Kidney (tissue), 14 donors: ENCODE measurements around the gene POLR3E. TPM values are rescaled to one million over a fixed set of nuclear protein-coding genes. Genes with fewer than 3 reads are reported as not detected.

Experiments
- DNase-seq, 5 donors: peaks; one replicate each; pipeline ENCODE4 v3.0.0-alpha.2; 2013 to 2020
- FAIRE-seq: peaks from 2 replicates; lab custom pipeline; 2012; peaks lifted over from hg19 to GRCh38; lab: Jason Lieb, UNC
- H3K27ac ChIP-seq, 2 donors: one replicate each; pipeline ENCODE4 v1.7.0; 2013; ENCODE audit warnings: low read depth in 2 of 2, low read length in 2 of 2, inconsistent platforms in 1 of 2
- H3K27me3 ChIP-seq: one replicate; pipeline ENCODE4 v1.7.1; 2013; ENCODE audit warnings: low read length, inconsistent platforms; ENCODE audit not compliant: control insufficient read depth, insufficient read depth
- H3K36me3 ChIP-seq, 3 donors: one replicate each; pipeline versions ENCODE4 v1.7.0 to v1.7.1; 2013; ENCODE audit warnings: low read length in 3 of 3, control low read depth in 1 of 3, inconsistent platforms in 1 of 3; ENCODE audit not compliant: insufficient read depth in 3 of 3, control insufficient read depth in 2 of 3
- H3K4me1 ChIP-seq, 3 donors: one replicate each; pipeline versions ENCODE4 v1.7.0 to v1.7.1; 2013; ENCODE audit warnings: low read length in 3 of 3, inconsistent platforms in 1 of 3, low read depth in 1 of 3; ENCODE audit not compliant: control insufficient read depth in 2 of 3, insufficient read depth in 2 of 3
- H3K4me3 ChIP-seq, 3 donors: one replicate each; pipeline versions ENCODE4 v1.7.0 to v1.8.1; 2013; ENCODE audit warnings: low read length in 3 of 3, control low read depth in 1 of 3, inconsistent platforms in 1 of 3
- H3K9ac ChIP-seq, 3 donors: one replicate each; pipeline versions ENCODE4 v1.7.0 to v1.7.1; 2013; ENCODE audit warnings: low read length in 3 of 3, control low read depth in 1 of 3, inconsistent platforms in 1 of 3
- H3K9me3 ChIP-seq, 3 donors: one replicate each; pipeline versions ENCODE4 v1.7.0 to v1.7.1; 2013; ENCODE audit warnings: low read length in 3 of 3, control low read depth in 1 of 3, inconsistent platforms in 1 of 3; ENCODE audit not compliant: control insufficient read depth in 2 of 3, insufficient read depth in 1 of 3
- intact Hi-C: fragments of 100-400 bp; cut with DNase I; formaldehyde crosslinking; loops from one replicate; pipeline ENCODE4 v1.11.1; 2022
- polyA plus RNA-seq: library from polyadenylated mRNA; stranded (reverse); fragments of 350-450 nt; fragmentation: Illumina TruSeq; extraction: RNeasy Lipid Tissue Mini Kit (QIAGEN cat#74804); gene quantifications from one replicate; pipeline ENCODE4 v1.2.3, GENCODE V29; 2014; ENCODE audit warnings: low read depth, low replicate concordance; ENCODE audit not compliant: insufficient read depth
- total RNA-seq: library from RNA; stranded (reverse); fragmentation: NEBNext Ultra II Directional; extraction: Animal tissue kit (Norgen Biotek cat#: 25700); gene quantifications from one replicate; pipeline ENCODE4 v1.2.1, GENCODE V29; 2021
- TF ChIP-seq, protein P1 (sequence below): IDR thresholded peaks from 3 replicates; pipeline ENCODE4 v1.5.1; 2012; ENCODE audit warnings: mild to moderate bottlenecking, moderate library complexity, borderline replicate concordance; ENCODE audit not compliant: insufficient read depth; ENCODE audit errors: extremely low read depth
- donor health status: control.
- donor health status: control.
- donor health status: control.
- donor health status: control.
- donor health status: control.
- donor health status: DM: yes; HTN: yes; CAD: no.
- donor health status: Normal renal cell carcinoma (clear cell type).

Gene POLR3E
- total and polyA plus RNA-seq, 2 donors from 2014 or later: 21.3 to 41.4 TPM

DNA sequence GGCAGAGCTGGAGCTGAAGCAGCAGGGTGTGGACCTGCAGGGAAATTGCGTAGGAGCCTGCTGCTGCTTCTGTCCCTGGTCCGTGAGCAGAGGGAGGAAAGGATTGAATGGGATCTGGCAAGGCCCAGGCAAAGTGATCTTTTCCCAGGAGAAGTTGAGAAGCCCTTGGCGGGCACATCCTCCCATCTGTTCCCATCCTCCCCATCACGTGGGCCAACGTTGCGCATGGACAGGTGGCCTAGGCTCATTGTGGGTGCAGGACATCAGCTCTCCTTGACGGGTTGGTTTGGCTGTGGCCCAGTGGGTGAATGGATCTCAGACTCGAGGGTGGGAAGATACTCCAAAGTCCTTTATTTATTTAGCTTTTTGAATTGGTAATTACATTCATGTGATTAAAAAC lies 29.4 kb upstream of the POLR3E start:
- peaks cover 0 to 12% (median 3%) of the 10 kb centered on the region in 3 donors for H3K36me3 ChIP-seq
- no peaks in the 10 kb centered on the region for H3K9me3 ChIP-seq
- TF ChIP-seq, protein P1, sequence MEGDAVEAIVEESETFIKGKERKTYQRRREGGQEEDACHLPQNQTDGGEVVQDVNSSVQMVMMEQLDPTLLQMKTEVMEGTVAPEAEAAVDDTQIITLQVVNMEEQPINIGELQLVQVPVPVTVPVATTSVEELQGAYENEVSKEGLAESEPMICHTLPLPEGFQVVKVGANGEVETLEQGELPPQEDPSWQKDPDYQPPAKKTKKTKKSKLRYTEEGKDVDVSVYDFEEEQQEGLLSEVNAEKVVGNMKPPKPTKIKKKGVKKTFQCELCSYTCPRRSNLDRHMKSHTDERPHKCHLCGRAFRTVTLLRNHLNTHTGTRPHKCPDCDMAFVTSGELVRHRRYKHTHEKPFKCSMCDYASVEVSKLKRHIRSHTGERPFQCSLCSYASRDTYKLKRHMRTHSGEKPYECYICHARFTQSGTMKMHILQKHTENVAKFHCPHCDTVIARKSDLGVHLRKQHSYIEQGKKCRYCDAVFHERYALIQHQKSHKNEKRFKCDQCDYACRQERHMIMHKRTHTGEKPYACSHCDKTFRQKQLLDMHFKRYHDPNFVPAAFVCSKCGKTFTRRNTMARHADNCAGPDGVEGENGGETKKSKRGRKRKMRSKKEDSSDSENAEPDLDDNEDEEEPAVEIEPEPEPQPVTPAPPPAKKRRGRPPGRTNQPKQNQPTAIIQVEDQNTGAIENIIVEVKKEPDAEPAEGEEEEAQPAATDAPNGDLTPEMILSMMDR: no peak
- no peak overlapping the region for H3K27ac ChIP-seq
- DNase-seq: peak in 1 of 5 donors; percentile 32
- no peaks in the 10 kb centered on the region for H3K4me1 ChIP-seq
- H3K27me3 ChIP-seq: no peaks in the 10 kb centered on the region
- intact Hi-C loops: no loop called here
- FAIRE-seq: no peak
- H3K9ac ChIP-seq: no peak overlapping the region
- no peak overlapping the region for H3K4me3 ChIP-seq

DNA sequence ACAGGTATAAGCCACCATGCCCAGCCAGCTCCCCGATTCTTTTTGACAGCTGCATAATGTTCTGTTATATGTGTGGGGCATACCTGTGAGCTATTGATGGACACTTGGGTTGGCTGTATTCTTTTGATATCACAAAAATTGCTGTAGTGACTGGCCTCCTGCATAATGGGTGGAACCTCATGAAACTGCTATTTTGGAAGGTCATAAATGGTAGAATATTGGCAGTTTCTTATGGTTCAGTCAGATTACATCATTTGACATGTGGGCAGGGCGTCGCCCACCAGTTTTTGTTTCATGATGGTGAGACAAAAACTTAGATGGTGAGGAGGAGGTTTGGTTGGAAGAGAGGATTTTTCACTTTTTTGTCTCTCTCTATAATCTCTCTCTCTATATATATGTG lies 26.7 kb upstream of the POLR3E start:
- TF ChIP-seq, protein P1: no peak
- no peak for FAIRE-seq
- Histone ChIP-seq H3K27me3 (no peaks in the 10 kb centered on the region), H3K27ac (no peak overlapping the region), H3K4me3 (no peak overlapping the region), H3K9me3 (no peaks in the 10 kb centered on the region), H3K36me3 (peaks cover 0 to 9% (median 6%) of the 10 kb centered on the region in 3 donors), H3K9ac (no peak overlapping the region), H3K4me1 (no peaks in the 10 kb centered on the region)
- intact Hi-C loops: no loop called here
- peak in 1 of 5 donors; percentile 6 for DNase-seq

DNA sequence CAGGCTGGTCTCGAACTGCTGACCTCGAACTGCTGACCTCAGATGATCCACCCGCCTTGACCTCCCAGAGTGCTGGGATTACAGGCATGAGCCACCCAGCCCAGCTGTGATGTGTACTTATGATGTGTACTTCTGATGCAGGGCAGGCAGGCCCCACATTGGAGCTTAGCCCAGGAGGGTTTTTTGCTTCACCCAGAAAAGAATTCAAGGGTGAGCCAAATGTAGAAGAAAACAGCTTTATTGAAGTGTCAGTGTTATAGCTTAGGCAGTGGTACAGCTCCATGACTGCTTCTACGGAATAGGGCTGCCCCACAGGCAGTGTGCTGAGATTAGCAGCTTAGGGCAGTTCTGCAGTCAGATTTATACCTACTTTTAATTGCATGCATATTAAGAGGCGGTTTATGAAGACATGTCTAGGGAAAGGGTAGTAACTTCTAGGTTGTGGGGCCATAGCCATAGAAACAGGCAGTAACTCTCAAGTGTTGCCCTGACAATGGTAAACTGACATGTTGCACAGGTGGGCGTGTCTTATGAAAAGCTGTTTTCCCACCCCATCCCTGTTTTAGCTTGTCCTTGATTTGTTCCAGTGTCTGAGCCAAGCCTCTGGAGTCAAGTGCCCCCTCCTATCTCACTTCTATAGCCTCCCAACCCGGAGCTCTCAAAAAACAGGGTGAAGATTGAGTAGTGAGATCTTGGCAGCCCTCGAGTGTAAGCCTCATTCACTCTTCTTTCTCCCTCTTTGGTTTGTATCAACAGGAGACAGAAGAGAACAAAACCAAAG lies 24.1 kb upstream of the POLR3E start:
- FAIRE-seq (no peak), DNase-seq (peak in 1 of 5 donors; percentile 28)
- intact Hi-C loops: no loop called here
- Histone ChIP-seq H3K27ac (no peak overlapping the region), H3K27me3 (no peaks in the 10 kb centered on the region), H3K9me3 (no peaks in the 10 kb centered on the region), H3K36me3 (peaks cover 0 to 3% (median 3%) of the 10 kb centered on the region in 3 donors), H3K4me1 (no peaks in the 10 kb centered on the region), H3K9ac (no peak overlapping the region), H3K4me3 (no peak overlapping the region)
- TF ChIP-seq, protein P1: no peak
